GM10847 (cell line): ENCODE results near the gene ARID1A.

ENCODE experiments used
- POLR2A ChIP-seq: IDR thresholded peaks from 2 replicates; pipeline ENCODE4 v1.6.1; 2011; ENCODE audit not compliant: insufficient read length; ENCODE audit errors: extremely low read depth

The ARID1A gene

DNA sequence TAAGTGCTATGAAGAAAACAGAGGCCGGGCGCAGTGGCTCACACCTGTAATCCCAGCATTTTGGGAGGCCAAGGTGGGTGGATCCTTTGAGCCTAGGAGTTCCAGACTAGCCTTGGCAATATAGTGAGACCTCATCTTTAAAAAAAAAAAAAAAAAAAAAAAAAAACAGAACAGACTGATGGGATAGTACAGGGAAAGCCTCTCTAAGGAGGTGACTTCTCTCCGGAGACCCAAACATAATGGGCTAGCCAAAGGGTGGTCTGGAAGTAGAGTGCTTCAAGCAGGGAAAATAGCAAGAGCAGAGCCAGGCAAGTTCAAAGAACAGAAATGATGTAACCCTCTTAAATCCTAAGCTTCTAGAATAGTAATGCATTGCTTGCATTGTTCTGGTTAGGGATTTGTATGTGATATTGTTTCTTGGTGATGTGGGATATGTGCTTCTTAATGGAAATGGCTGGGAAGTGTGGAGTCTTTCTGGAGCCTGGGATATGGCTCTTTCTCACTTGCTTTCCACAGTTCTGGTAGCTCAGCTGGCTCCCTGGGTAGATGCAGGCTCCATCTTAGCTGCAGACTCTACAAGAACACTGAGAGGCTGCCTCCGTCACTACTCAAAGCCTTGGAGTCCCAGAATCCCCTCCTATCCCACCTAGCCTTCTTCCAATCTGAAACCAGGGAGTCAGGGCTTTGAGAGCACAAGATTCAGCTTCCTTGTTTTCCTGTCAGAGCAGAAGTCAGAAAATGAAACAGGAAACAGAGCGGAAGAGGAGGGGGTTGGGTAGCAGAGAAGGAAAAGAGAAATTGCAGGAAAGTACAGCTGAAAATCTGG is 90.0 kb downstream of the ARID1A start:
- no peak for TF ChIP-seq POLR2A

DNA sequence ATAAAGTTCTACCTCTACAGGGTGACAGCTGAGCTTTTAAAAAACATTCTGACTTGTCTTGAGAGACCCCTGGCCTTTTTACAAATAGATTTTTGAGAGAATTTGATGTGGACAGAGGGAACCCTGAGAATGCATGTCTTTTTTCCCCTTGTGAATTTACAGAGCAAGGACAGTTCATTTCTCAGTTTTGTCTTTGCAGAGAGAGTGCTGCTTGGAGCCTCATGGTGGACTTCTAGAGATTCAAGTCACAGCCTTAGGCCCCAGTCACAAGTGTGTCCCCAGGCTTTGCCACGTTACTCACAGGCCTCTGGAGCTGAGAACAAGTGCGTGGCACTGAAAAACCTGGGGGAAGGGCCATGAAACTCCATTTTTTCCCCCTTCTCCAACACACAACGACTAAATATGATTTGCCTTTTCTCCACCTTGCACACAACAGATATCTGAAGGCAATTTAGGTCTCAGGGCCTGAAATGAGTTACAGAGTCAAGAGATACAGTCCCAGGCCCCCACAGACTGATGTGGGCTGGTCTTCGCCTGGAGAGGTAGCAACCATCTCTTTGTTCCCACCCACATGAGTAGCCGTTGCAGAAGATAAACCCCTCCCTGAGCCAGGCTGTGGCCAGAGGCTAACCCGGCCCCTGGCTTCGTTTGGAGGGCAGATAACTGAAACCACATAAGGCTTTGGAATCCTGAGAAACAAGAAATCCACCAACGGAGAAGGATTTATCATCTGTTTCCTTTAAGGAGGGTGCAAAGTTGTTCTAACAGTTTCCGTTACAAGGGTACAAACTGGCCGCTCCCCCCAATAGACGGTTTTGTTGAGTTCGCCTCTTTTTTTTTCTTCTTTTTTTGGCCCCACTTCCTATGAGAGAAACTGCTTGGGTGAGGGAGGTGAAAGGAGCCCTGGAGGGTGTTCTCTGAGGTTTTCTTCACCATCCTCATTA is 90.9 kb downstream of the ARID1A start:
- TF ChIP-seq POLR2A, result no peak

DNA sequence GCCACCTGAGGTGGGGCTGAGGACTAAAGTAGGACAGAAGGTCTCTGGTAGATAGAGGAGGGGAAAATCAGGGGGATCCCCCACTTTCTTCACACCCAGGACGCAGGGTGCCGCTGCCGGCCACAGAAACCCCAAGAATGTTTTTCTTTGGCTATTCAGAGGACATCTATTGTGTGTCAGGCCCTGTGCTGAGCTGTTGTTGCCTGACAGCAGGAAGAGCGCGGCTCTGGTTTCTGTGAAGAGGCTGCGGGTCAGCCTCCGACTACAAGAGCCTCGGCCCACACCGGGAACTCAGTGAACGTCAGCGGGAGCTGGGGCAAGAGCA is 91.5 kb downstream of the ARID1A start:
- TF ChIP-seq POLR2A, result no peak

DNA sequence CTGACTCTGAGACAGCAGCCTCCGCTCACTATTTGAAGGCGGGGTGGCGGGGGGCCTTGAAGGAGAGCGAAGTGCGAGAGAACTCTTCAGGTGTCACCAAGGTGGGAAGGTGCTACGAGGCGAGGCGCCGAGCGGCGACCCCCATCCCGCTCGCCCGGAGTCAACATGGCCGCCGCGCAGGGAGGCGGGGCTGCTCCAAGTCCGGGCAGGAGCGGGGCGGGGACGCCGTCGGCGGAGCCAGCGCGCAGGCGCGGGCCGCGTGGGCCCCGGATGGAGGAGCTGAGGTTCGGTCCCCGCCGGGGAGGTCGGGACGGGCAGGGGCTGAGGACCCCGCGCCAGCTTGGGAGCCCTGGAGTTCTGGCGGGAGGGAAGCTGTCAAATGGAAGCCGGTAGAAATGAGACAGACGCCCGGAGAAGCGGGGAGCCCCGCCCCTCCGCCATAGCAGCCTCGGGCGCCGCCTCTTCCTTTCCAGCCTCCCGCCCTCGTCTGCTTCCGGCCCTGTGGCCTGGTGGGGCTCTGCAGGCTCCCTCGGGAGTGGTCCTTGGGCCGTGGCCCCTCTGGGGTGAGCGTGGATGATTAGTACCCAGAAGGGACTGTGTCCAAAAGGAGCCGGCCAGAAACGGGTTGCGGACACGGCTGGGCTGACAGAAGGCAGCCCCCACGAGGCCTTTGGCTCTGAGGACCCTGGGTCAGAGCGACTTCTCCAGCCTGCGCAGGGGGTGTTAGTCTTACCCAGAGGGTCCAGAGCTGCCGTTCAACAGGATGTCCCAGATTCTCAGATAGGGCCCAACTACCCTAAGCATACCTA is 92.1 kb downstream of the ARID1A start, which contains the start of gene PIGV:
Gene PIGV (plus strand): TSS at position 245 of the 809 bp plus-strand sequence. CDS start 2,866 bp downstream, outside the sequence.
- peak; percentile 70 for TF ChIP-seq POLR2A

DNA sequence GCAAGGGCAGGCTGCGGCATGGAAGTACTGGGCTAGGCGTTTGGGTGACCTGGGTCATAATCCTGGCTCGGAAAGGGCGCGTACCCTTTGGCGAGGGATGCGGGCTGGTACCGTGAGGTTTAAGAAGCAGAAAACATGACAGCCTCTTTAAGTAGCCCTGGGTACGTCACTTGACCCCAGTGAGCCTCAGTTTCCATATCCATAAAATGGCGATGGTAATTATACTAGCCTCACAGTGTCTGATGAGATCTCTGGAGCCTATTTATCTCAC is 92.6 kb downstream of the ARID1A start:
- TF ChIP-seq POLR2A, result no peak

DNA sequence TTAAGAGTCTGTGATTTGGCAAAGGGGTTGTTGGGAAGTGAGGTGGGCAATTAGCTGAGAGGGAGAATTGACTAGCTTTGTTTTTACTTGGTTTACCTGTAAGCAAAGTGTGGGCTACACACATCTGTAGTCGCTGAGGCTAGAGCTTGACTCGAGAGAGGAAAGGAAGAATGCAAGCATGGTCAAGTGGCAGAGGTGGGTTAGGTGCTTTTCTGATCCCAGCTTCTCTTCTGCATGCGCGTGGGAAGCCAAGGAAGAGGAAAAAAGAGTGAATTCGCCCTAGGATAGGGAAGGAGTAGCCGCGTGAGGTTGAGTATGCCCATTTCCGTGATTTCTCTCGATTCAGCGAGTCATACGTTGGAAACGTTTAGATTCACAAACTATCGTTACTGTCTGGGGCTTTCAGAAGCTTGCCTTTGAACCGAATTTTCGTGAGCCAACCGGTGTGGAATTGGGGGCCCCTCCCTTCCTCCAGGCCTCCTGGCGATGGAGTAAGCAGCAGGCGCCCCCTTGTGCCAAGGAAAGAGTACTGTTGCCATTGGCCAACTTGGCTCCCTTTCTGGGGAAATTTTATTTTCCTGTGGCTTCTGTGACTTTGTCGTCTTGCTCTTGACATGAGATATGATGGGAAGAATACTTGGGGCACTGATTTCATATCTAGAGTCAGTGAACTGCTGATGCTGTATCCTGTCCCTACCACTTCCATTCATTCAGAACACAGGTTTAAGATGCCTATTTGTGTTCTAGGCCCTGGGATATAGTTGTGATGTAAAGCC is 93.2 kb downstream of the ARID1A start:
- TF ChIP-seq POLR2A, result peak; percentile 19

DNA sequence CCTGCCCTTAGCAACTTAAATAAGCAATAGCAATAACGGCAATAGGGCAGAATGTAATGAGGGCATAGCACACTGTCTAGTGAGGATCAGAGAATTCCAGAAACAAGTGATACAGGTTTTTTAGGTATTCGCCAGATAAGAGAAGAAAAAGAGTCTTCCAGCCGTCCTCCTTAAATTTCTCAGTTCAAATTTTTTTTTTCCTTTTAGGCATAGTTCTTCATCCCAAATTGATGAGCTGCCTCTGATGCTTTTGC is 93.7 kb downstream of the ARID1A start:
- no peak for TF ChIP-seq POLR2A

DNA sequence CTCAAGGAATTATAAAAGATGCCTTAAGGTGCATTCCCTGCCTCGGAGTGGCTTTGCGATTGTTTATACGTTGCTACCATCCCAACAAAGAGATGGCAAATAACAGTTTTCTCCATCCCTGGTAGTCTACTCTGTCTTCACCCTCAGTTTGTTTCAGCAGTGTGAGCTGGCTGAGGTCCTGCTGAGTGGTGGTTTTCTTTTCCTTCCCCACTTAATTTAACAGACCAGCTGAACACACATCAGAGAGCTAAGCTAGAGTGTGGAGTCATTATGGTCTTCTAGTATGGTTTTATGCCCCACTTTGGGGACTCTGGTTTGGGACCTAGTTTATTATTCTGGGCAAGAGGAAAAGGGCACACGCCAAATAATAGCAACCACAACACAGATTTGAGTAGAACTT is 94.1 kb downstream of the ARID1A start:
- no peak for TF ChIP-seq POLR2A

DNA sequence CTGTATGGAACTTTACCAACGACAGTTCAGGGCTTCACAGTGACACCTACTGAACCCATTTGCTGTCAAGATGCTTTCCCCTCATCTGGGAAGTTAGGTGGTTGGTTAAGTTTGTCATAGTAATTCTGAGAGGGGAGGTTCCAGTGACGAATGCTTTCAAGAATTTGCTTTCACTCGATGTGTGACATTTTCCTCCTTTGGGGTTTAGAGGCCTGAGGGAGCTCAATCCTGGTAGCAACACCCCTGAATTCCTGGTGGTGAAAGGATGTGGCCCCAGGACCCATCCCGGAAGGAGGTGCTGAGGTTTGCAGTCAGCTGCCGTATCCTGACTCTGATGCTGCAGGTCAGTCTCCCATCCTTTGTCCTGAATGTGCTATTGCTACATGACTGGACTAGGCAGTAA is 94.7 kb downstream of the ARID1A start:
- TF ChIP-seq POLR2A, result no peak

DNA sequence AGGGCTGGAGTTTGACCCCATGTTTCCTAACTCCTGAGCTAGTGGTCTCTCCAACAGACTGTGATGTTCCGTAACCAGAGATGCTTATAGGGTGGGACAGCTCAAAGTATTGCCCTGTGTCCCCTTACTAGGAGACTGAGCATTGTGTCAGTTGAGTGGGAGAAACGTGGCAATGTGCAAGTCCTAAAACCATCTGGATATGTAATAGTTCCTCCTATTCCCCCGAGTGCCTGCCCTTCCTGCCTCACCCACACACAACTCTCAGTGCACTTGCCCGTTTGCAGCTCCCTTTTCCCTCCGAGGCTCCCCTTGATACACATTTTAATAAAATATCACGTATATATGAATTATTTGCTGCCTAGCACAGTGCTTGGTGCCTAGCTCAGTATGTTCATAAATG is 95.3 kb downstream of the ARID1A start:
- TF ChIP-seq POLR2A, result no peak

DNA sequence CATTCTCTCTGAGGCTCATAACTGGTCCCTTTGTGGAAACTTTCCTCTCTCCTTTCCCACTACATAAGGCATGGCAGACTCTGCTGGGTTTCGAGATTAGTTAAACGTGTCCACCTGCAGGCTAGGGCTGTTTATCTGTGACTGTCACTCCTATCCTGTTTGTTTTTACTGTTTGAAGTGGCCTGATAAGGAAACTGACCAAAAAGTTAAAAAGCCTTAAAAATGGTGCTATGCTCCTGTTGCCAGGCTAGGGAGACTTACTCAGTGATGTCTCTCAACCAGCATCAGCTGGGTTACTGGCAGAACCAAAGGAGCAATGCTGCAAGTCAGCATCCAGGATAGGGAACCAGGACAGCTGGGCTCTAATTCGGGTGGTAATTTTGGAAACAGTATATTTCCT is 95.8 kb downstream of the ARID1A start:
- no peak for TF ChIP-seq POLR2A

DNA sequence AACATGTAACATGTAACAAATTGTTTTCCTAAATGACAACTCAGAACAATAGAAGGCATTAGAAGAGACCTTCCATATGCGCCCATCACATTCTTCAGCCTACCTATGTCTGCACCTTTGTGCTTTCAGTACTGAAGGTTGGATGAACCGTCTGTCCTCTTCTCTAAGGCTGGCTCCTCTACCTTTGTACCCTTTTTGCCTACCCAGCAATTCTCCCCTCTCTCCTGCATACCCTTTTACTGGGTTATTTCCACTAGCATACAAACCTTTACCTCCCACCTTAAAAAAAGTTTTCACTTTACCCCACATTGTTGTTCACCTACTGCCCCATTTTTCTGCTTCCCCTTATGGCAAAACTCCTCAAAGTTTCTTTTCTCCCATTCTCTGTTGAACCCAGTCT is 97.1 kb downstream of the ARID1A start:
- no peak for TF ChIP-seq POLR2A

DNA sequence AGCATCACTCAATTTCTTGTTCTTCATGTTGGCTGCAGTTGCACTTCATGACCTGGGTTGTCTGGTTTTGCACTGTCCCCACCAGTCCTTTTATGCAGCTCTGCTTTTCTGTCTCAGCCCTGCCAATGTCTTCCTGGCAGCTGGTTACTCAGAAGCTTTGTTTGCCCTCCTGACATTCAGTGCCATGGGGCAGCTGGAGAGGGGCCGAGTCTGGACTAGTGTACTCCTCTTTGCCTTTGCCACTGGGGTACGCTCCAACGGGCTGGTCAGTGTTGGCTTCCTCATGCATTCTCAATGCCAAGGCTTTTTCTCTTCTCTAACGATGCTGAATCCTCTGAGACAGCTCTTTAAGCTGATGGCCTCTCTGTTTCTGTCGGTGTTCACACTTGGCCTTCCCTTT is 98.6 kb downstream of the ARID1A start:
- no peak for TF ChIP-seq POLR2A

DNA sequence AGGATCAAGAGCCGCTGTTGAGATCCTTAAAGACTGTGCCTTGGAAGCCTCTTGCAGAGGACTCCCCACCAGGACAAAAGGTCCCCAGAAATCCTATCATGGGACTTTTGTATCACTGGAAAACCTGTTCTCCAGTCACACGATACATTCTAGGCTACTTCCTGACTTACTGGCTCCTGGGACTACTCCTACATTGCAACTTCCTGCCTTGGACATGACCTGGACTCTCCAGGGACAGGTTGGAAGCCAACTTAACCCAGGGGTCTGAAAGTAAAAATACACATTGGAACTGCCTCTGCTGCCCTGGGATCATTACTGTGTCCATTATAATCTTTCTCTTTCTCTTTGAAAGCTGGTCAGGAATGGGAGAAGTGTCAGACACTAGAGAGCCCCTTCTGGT is 101.8 kb downstream of the ARID1A start:
- TF ChIP-seq POLR2A, result no peak

DNA sequence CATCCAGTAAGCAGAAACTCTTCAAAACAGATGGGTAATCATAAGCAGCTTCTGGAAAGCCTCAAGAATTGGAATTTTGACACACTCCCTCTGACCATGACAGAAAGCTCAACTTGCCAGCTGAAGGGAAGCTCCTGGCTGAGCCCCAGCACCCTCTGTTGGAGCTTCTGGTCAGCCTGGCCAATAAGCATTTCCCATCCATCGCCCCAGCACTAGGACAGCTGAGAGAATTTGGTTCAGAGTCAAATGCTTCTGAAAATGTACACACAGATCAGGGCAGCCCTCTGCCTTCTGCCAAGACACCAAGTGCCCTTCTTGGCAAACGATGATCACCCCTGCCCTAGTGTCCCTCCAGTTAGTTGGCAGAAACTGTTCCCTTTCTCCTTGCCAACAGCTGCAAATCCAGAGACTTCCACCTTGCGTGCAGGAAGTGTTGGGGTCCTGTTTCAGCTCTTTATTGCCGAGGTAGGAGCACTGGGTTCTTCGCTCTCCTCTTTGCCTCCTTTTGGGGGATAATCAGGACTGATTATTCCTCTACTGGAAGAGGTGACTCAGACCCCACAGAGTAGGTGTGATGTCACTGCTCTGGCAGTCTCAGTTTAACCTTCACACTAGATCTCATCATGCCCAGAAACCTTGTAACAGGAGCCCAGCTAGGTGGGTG is 103.8 kb downstream of the ARID1A start:
- no peak for TF ChIP-seq POLR2A

DNA sequence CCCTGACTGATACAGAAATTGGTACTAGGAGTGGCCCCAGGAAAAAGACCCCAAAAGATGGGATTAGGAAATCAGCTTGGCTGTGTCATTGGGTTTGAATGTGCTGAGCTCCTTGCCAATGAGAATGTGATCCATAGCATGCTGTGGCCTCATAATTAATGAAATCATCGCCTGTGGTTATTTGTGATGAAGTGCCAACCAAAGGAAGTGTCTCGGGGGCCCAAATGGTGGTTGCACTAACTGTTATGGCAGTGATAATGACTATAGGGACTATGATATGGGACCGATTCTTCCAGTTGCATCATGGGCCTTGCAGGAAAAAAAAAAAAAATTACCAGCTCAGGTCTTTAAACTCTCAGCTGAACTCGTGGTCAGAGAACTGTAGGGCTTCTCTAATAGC is 115.2 kb downstream of the ARID1A start:
- no peak for TF ChIP-seq POLR2A
